ENCODE data around the gene PLCH1. TPM values are rescaled to one million over a fixed set of nuclear protein-coding genes. Genes with fewer than 3 reads are reported as not detected.

Gene PLCH1
- total and polyA plus RNA-seq, 3 donors from 2014 or later = 23.2 to 32.1 (median 29.3) TPM

- TF ChIP-seq POLR2A (IDR thresholded peaks at IDR 0.05) (no peak), CTCF (IDR thresholded peaks at IDR 0.05) (no peak)
- DNase-seq = peak; percentile 28
- 50 to 88% methylated on average over 2 of the region's 2 CpGs for WGBS, 2 donors
- Histone ChIP-seq H3K4me1 (peaks cover 15% of the 10 kb centered on the region), H3K27me3 (no peaks in the 10 kb centered on the region), H3K27ac (peak overlapping the region; percentile 49 to 69), H3K36me3 (ENCODE audit: low read depth, missing control alignments) (no peaks in the 10 kb centered on the region), H3K9me3 (no peaks in the 10 kb centered on the region), H3K4me3 (no peak overlapping the region)
- intact Hi-C loops (cut with DNase I; ENCODE audit: low total_unique reads) = no loop called here
These were observed 98.2 kb downstream of the PLCH1 start for GRCh38 chr3:155646669-155647068.

- WGBS, 2 donors = 66 to 83% methylated on average over 5 of the region's 5 CpGs
- H3K27ac ChIP-seq = peak overlapping the region; percentile 49 to 69
- DNase-seq = no peak
- intact Hi-C loops (cut with DNase I; ENCODE audit: low total_unique reads) = no loop called here
- H3K27me3 ChIP-seq = no peaks in the 10 kb centered on the region
- H3K4me3 ChIP-seq = no peak overlapping the region
- H3K4me1 ChIP-seq = peaks cover 15% of the 10 kb centered on the region
- no peaks in the 10 kb centered on the region for H3K36me3 ChIP-seq (ENCODE audit: low read depth, missing control alignments)
- no peaks in the 10 kb centered on the region for H3K9me3 ChIP-seq
- TF ChIP-seq CTCF (IDR thresholded peaks at IDR 0.05) (no peak), POLR2A (IDR thresholded peaks at IDR 0.05) (no peak)
These were observed 98.7 kb downstream of the PLCH1 start for GRCh38 chr3:155646128-155646527.

- Histone ChIP-seq H3K27me3 (no peaks in the 10 kb centered on the region), H3K4me3 (no peak overlapping the region), H3K4me1 (peaks cover 15% of the 10 kb centered on the region), H3K36me3 (ENCODE audit: low read depth, missing control alignments) (no peaks in the 10 kb centered on the region), H3K9me3 (no peaks in the 10 kb centered on the region), H3K27ac (no peak overlapping the region)
- 90 to 91% methylated on average over 4 of the region's 4 CpGs for WGBS, 2 donors
- no peak for TF ChIP-seq POLR2A (IDR thresholded peaks at IDR 0.05)
- TF ChIP-seq CTCF (IDR thresholded peaks at IDR 0.05) = no peak
- intact Hi-C loops (cut with DNase I; ENCODE audit: low total_unique reads) = no loop called here
- no peak for DNase-seq
These were observed 101.2 kb downstream of the PLCH1 start for GRCh38 chr3:155643581-155644165.

- no peak for DNase-seq
- peaks cover 7% of the 10 kb centered on the region for H3K4me1 ChIP-seq
- no peaks in the 10 kb centered on the region for H3K36me3 ChIP-seq (ENCODE audit: low read depth, missing control alignments)
- intact Hi-C loops (cut with DNase I; ENCODE audit: low total_unique reads) = no loop called here
- H3K9me3 ChIP-seq = no peaks in the 10 kb centered on the region
- no peak overlapping the region for H3K4me3 ChIP-seq
- TF ChIP-seq POLR2A (IDR thresholded peaks at IDR 0.05) (no peak), CTCF (IDR thresholded peaks at IDR 0.05) (no peak)
- no peak overlapping the region for H3K27ac ChIP-seq
- 74 to 78% methylated on average over 1 of the region's 1 CpG for WGBS, 2 donors
- H3K27me3 ChIP-seq = no peaks in the 10 kb centered on the region
These were observed 102.9 kb downstream of the PLCH1 start for GRCh38 chr3:155641956-155642355.

GRCh38 chr3:155640098-155640497 is 104.8 kb downstream of the PLCH1 start:
- H3K4me3 ChIP-seq = no peak overlapping the region
- intact Hi-C loops (cut with DNase I; ENCODE audit: low total_unique reads) = no loop called here
- no peak overlapping the region for H3K27ac ChIP-seq
- H3K36me3 ChIP-seq (ENCODE audit: low read depth, missing control alignments) = no peaks in the 10 kb centered on the region
- H3K27me3 ChIP-seq = no peaks in the 10 kb centered on the region
- DNase-seq = no peak
- 74 to 84% methylated on average over 3 of the region's 3 CpGs for WGBS, 2 donors
- H3K4me1 ChIP-seq = no peaks in the 10 kb centered on the region
- H3K9me3 ChIP-seq = no peaks in the 10 kb centered on the region
- TF ChIP-seq POLR2A (IDR thresholded peaks at IDR 0.05) (no peak), CTCF (IDR thresholded peaks at IDR 0.05) (no peak)
